ENCODE results near the gene TSFM. TPM values are rescaled to one million over a fixed set of nuclear protein-coding genes. Genes with fewer than 3 reads are reported as not detected.

TSFM gene
- polyA plus RNA-seq, 3 donors, result 38.7 to 46.9 (median 45.0) TPM

GRCh38 chr12:57775563-57776246 is 6.9 kb upstream of the TSFM start:
- DNase-seq, result no peak

GRCh38 chr12:57776247-57776587 is 6.4 kb upstream of the TSFM start:
- DNase-seq, result no peak

GRCh38 chr12:57777367-57777766 is 5.2 kb upstream of the TSFM start:
- no peak for DNase-seq

GRCh38 chr12:57777911-57778310 is 4.7 kb upstream of the TSFM start:
- DNase-seq, result no peak

GRCh38 chr12:57779736-57780135 is 2.9 kb upstream of the TSFM start:
- DNase-seq, result no peak

- DNase-seq, result no peak
These were observed 2.2 kb upstream of the TSFM start for GRCh38 chr12:57780284-57780897.

GRCh38 chr12:57781244-57781643 is 1.3 kb upstream of the TSFM start:
- DNase-seq, result no peak

GRCh38 chr12:57781801-57782200 is 786 bp upstream of the TSFM start:
- DNase-seq, result no peak

GRCh38 chr12:57782243-57782607 is 362 bp upstream of the TSFM start:
- DNase-seq, result no peak

- no peak for DNase-seq
These were observed 847 bp downstream of the TSFM start for GRCh38 chr12:57783466-57783801.

- no peak for DNase-seq
These were observed 1.3 kb downstream of the TSFM start for GRCh38 chr12:57783861-57784260.

- DNase-seq, result no peak
These were observed 11.3 kb downstream of the TSFM start for GRCh38 chr12:57793920-57794319.

GRCh38 chr12:57795354-57795753 is 12.8 kb downstream of the TSFM start:
- no peak for DNase-seq

- no peak for DNase-seq
These were observed 14.4 kb downstream of the TSFM start for GRCh38 chr12:57796996-57797395.

GRCh38 chr12:57797933-57798332 is 15.3 kb downstream of the TSFM start:
- DNase-seq, result no peak

GRCh38 chr12:57800965-57801364 is 18.4 kb downstream of the TSFM start:
- no peak for DNase-seq

GRCh38 chr12:57802607-57803006 is 20.0 kb downstream of the TSFM start:
- no peak for DNase-seq

- DNase-seq, result no peak
These were observed 20.8 kb downstream of the TSFM start for GRCh38 chr12:57803319-57803893.

- DNase-seq, result no peak
These were observed 24.1 kb downstream of the TSFM start for GRCh38 chr12:57806677-57807076.

GRCh38 chr12:57807285-57807684 is 24.7 kb downstream of the TSFM start:
- DNase-seq, result no peak

GRCh38 chr12:57808351-57808750 is 25.8 kb downstream of the TSFM start:
- no peak for DNase-seq

GRCh38 chr12:57809425-57809824 is 26.8 kb downstream of the TSFM start:
- DNase-seq, result no peak

- DNase-seq, result no peak
These were observed 27.9 kb downstream of the TSFM start for GRCh38 chr12:57810450-57810849.

Data from renal pelvis (tissue), 4 donors.